ENCODE results near the gene S1PR5.
"Not testable (repeated sequence)": the region's sequence is repeated elsewhere in the genome, so short reads cannot be mapped to it uniquely, and the experiment has no call there.

The S1PR5 gene, protein sequence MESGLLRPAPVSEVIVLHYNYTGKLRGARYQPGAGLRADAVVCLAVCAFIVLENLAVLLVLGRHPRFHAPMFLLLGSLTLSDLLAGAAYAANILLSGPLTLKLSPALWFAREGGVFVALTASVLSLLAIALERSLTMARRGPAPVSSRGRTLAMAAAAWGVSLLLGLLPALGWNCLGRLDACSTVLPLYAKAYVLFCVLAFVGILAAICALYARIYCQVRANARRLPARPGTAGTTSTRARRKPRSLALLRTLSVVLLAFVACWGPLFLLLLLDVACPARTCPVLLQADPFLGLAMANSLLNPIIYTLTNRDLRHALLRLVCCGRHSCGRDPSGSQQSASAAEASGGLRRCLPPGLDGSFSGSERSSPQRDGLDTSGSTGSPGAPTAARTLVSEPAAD

DNA sequence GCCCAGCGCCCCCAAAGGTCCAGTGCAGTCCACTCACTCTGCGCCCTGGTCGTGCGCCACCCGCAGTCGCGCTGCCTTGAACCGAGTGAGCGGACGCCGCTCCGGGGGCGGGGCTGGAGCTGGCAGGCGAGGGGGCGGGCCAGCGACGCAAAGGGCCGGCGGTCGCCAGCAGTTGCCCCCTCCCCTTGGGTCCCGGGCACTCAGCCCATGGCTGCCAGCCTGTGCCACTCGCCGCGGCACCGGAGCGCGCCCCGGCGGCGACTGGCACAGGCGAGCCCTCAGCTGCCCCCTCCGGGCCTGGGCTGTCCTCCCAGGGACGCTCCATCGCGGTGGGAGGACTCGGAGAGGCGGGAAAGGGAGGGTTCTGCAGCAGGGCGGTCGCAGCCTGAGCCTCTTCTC is at the start of gene S1PR5:
Gene S1PR5, minus strand, starts transcription at position 87 of the 399 bp plus-strand sequence. CDS start 2,436 bp downstream, outside the sequence.
- no peak for DNase-seq

DNA sequence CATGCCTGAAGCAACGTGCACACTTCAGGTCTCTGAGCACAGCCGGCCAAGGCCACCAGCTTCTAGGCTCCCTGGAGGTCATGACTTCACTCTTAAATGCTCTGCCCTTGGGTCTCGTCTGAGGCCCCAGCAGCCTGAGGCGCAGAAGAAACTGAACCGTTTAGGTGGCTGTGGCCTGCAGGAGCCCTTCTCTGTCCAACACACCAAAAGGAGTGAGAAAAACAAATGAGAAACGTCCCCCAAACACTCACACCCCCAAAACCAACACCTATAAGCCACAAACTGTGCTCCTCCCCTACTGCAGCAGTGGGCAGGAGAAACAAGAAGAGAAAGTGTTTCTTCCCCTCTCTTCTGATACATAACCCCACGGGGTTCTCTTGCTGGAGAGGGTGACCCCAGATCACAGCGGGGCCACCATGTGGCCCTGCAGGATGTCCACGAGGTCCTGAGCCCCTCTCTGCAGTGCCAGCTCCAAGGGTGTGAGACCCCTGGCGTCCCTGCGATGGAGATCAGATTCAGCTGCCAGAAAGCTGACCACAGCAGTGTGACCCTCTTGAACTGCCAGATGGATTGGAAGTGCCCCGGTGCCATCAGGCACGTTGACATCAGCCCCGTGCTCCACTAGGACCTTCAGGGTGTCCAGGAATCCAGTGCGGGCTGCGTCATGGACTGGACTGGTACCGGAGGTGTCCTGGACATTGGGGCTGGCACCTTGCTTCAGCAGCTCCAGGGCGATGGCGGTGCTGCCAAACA is 49.6 kb upstream of the S1PR5 start:
- DNase-seq: peak in 1 of 2 experiments; percentile 12

- DNase-seq: no peak
These were observed 49.1 kb upstream of the S1PR5 start for GRCh38 chr19:10566408-10566657.

GRCh38 chr19:10565567-10566407 is 48.5 kb upstream of the S1PR5 start, which contains the start of gene KRI1:
Gene KRI1 (minus strand): TSS chr19:10566010. CDS start chr19:10565999, 11 bp downstream.
- peak; percentile 96 to 97 for DNase-seq

DNA sequence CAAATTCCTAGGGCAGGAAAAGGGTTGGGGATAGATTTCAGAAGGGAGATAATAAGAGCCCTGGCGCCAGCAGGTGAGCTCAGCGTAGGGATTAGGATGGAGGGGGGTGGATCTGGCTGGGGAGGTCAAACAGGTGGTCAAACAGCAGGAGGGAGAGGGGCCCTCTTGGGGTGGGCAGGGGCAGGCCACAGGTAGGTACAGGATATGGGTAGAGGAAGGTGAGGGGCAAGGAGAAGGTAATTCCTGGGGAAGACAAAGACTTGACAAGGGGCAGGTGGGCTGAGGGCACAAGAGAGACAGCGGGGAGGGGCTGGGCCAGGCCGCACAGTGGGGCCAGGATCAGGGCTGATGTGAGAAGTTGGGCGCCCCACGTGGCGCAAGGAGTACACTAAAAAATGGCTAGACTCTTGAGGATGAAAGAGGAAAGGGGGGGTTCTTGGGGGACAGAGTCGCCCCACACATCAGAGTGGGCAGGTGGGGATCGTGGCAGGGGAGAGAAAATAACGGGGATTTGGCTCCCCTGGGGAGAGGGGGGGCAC is 47.9 kb upstream of the S1PR5 start:
- DNase-seq: peak; percentile 44 to 49

DNA sequence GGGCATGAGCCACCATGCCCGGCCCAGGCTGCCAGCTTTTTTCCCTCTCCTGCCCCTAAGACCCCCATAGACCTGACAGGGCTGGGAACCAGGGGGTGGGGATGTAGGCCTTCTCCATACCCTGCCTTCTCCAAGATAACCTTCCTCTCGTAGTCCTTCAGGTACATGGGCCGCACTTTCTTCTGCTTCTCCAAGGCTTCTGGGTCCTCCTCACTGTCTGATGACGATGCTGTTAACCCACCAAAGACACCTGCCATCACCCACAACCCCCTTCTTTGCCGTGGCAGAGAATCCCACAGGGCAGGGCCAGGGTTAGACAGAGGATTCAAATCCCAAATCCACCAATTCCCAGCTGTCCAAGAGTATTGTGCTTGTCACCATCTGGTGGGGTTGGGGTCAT is 45.4 kb upstream of the S1PR5 start:
- DNase-seq: no peak

GRCh38 chr19:10560154-10560553 is 42.9 kb upstream of the S1PR5 start:
- no peak for DNase-seq

DNA sequence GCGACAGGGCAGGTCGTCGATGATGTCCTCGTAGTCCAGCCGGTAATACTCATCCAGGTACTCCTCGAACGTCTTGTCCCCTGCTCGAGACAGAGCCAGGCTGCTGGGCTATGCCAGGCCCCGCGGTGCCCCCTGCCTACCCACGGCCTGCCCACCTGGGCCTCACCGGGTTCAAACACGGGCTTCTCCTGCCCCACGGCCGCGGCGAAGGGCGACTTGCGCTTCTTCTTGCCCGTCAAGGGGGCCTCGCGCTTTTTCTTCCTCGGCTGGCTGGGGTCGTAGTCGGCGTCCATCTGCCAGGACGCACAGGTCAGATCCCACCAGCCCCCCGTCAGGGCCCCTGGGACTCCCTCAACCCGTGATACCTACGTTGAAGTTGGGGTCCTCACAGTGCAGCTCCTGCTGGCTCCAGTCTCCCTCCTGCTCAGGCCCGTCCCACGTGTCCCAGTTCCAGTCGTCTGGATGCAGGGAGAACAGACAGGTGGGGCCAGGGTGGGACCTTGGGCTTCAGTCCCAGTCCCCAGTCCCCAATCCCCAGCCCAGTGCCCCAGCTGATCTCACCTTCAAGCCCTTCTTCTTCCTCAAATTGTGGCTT is 40.5 kb upstream of the S1PR5 start:
- DNase-seq: no peak

- no peak for DNase-seq
These were observed 38.3 kb upstream of the S1PR5 start for GRCh38 chr19:10555610-10555973.

- DNase-seq: no peak
These were observed 37.7 kb upstream of the S1PR5 start for GRCh38 chr19:10554760-10555609.

- DNase-seq: no peak
These were observed 36.7 kb upstream of the S1PR5 start for GRCh38 chr19:10553943-10554381.

- no peak for DNase-seq
These were observed 35.9 kb upstream of the S1PR5 start for GRCh38 chr19:10553087-10553667.

- DNase-seq: no peak
These were observed 35.3 kb upstream of the S1PR5 start for GRCh38 chr19:10552510-10553053.

GRCh38 chr19:10551698-10552301 is 34.6 kb upstream of the S1PR5 start:
- no peak for DNase-seq

DNA sequence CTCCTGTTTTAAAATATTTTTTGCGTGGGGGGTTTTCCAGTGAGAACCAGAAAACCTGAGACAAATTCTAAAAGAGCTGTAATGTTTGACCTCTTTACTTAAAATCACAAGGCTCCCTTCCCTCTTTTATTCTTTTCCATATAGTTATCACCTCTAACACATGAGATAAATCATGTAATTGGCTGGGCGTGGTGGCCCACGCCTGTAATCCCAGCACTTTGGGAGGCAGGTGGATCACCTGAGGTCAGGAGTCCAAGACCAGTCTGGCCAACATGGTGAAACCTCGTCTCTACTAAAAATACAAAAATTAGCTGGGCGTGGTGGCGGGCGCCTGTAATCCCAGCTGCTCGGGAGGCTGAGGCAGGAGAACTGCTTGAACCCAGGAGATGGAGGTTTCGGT is 33.8 kb upstream of the S1PR5 start:
- DNase-seq: not testable (repeated sequence)

DNA sequence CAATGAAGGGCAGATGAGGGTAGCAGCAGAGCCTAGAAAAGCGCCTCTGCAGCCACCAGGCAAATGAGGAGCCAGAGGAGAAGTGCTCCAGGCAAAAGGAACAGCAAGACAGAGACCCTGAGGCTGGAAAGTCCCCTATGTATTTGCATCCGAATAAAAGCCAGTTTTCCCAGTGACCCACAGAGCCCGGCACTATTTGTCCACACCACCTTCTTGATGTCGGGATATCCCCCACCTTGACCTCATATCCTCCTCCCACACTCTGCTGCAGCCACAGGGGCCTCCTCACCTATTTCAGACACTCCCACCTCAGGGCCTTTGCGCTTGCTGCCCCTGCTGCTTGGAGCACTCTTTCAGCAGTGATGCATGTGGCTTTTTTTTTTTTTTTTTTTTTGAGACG is 33.1 kb upstream of the S1PR5 start:
- DNase-seq: no peak

DNA sequence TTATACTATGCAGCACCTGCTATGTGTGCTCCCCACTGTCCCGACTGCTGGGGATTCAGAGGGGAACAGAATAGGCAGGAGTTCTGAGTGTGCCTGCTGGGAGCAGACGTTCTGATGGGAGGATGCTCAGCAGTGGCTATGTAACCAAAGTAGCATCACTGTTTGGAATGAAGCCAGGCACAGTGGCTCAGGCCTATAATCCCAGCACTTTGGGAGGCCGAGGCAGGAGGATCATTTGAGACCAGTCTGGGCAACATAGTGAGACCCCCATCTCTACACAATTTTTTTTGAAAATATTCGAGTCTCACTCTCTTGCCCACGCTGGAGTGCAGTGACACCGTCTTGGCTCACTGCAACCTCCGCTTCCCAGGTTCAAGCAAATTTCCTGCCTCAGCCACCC is 32.5 kb upstream of the S1PR5 start:
- no peak for DNase-seq

DNA sequence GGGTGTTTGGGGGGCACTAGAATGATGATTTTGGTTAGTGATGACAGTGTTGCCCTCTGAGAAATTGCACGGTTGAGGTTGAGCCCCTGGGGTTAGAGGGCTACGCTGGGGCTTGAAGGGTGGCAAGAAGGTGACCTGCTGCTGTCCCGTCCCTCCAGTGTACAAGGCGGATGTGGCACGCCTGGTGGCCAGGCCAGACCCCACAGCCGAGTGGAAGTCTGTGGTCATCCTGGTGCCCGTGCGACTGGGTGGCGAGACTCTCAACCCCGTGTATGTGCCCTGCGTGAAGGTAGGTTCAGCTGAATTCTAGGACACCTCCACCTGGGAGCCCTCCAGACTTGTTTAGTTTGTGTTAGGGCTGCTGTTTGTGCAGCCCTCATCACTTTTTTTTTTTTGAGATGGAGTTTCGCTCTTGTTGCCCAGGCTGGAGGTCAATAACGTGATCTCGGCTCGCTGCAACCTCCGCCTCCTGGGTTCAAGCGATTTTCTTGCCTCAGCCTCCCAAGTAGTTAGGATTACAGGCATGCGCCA is 31.6 kb upstream of the S1PR5 start:
- DNase-seq: no peak

- DNase-seq: no peak
These were observed 29.6 kb upstream of the S1PR5 start for GRCh38 chr19:10546817-10547216.

DNA sequence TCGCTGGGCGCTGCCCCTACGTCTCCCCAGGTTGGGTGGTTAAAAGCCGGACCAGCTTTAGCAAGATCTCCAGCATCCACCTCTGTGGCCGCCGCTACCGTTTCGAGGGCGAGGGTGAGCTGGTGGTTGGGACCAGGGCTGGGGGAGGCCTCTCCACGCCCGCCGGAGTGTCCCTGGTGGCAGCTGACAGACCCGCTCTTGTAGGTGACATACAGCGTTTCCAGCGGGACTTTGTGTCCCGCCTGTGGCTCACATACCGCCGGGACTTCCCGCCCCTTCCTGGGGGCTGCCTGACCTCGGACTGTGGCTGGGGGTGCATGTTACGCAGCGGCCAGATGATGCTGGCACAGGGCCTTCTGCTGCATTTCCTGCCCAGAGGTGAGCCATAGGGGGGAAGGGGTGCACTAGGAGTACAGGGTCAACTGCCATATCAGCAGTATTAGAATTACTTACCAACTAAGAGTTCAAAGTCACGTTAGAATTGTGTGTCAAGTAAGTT is 27.6 kb upstream of the S1PR5 start:
- no peak for DNase-seq

Data from activated CD4-positive, alpha-beta T cell treated with anti-CD3 and anti-CD28 coated beads, Interleukin-2, amount 50 U/mL, for 4 hours (primary cell).